Amniotic stem cell (primary cell): ENCODE measurements around the gene ARMC6.
"Not testable (repeated sequence)": the region's sequence is repeated elsewhere in the genome, so short reads cannot be mapped to it uniquely, and the experiment has no call there.

Source experiments
- DNase-seq: peaks from one replicate; lab custom pipeline; 2025; lab: John Stamatoyannopoulos, UW

Gene ARMC6

DNA sequence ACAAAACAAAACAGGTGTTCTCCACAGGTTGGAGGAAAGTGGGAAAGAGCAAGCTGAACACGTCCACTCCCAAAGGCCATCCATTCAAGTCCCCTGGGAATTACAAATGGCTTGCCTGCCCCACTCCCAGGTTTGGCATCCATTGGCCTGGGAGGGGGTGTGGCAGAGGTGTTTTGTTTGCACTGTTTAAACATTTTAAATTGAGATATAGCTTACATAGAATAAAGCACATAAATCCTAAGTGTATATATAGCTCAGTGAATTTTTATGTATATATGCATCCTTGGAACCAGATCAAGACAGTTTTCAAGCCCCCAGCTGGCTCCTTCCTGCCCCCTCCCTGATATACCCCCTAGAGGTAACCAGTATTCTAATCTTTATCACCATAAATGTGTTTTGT lies 43.1 kb downstream of the ARMC6 start:
- no peak for DNase-seq

DNA sequence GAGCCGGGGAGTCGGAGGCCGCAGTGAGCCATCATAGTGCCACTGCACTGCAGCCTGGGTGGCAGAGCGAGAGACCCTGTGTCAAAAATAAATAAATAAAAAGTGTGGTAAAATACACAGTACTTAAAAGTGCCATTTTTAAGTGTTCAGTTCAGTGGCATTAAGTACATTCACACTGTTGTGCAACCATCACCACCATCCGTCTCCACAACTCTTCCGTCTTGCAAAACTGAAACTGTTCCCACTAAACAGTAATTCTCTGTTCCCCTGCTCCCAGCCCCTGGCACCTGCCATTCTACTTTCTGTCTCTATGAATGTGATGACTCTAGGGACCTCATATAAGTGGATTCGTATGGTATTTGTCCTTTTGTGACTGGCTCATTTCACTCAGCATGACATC lies 43.7 kb downstream of the ARMC6 start:
- DNase-seq = no peak

DNA sequence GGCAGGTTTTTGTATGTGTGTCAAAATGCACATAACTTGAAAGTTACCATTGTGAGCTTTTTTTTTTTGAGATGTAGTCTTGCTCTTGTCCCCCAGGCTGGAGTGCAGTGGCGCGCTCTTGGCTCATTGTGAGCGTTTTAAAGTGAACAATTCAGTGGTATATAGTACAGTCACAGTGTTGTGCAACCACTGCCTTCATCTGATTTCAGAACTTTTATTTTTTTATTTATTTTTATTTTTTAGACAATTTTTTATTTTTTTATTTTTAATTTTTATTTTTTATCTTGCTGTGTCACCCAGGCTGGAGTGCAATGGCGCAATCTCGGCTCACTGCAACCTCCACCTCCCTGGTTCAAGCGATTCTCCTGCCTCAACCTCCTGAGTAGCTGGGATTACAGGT lies 45.4 kb downstream of the ARMC6 start:
- no peak for DNase-seq

DNA sequence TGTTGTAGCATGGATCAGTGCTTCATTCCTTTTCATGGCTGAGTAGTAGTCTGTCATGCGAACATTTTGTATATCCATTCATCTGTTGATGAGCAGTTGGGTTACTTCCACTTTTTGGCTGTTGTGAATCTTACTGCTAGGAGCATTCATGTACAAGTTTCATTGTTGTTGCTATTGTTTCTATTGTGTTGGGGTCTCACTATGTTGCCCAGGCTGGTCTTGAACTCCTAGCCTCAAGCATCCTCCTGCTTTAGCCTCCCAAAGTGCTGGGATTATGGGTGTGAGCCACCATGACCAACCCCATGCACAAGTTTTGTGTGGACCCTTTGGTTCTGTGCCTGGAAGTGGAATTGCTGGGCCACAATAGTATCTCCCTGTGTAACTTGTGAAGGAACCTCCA lies 46.2 kb downstream of the ARMC6 start:
- no peak for DNase-seq

DNA sequence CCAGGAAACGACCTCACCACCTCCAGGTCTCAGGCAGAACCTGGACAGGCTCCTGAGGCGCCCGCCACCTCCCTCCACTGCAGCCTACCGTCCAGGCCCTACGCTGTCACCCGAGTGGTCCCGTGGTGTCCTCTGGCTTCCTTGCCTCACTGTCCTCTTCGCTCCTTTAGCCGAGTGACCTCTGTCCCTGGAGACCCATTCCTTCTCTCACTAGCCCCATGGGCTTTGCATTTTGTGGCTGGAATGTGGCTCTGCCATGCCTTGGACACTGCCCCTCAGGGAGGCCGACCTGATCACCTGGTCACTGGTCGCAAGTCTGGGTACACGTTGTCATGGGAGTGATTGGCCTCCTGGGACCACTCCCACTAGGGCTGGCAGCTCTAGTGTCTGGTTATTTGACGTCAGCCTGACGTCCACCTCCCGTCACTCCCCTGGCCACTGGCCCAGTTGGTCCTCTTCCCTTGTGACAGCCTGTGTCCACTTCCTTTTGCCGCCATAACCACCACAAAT lies 48.3 kb downstream of the ARMC6 start:
- no peak for DNase-seq

DNA sequence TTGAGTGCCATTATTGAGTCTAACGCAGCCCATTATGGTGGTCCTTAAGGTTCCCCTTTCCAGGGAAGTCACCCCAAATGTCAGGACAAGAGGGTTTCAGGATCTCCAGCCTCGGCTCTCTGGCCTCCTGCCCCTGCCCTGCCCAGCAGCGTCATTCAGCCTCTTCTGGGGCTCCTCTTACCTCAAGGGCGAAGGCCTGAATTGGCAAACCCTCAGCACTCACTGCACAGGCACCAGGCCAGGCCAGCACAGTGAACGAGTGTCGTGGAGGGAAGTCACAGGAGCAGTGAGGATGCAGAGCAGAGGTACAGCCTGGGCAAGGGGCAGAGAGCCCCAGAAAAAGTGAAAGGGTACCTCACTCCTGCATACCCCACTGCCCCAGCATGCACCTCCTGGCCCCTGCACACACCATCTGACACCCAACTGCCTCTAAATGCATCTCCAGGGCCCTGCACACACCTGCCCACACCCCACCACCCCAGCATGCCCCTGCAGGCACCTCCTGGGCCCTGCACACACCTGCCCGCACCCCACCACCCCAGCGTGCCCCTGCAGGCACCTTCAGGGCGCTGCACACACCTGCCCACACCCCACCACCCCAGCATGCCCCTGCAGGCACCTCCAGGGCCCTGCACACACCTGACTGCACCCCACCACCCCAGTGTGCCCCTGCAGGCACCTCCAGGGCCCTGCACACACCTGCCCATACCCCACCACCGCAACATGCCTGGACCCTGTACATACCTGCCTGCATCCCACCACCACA lies 50.2 kb downstream of the ARMC6 start:
- no peak for DNase-seq

DNA sequence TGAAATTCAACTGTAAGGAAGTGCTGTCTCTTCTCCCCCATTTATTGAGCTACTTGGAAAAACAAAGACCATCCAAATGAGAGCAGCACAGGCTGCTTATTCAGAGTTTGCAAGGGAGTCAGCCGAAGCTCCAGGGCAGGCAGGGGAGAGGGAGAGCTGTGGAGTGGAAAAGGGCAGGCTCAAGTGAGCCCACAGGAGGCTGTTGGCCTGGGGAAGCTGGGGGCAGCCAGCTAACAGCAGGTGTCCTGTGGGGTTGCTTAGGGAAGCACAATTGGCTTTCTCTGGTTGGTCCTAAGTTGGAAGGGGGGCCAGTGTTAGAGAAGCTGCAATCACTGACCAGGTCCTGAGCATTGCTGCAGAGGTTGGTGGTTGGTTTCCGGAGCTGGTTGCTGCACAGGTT lies 54.3 kb downstream of the ARMC6 start:
- DNase-seq = no peak

DNA sequence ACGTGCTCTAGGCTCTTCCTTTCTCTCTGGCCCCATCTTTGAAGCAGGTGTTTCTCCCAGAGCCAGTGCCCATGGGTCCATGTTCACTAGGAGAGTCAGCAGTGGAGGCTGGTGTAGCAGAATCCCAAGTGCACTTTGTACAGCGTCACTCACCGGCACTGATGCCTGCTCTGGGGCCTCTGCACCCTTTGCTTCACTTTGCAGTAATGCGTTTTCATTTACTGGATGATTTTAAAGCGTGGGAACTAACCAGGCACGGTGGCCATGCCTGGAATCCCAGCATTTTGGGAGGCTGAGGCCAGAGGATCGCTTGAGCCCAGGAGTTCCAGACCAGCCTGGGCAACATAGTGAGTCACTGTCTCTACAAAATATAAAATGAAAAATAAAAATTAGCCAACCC lies 61.1 kb downstream of the ARMC6 start:
- DNase-seq = no peak

DNA sequence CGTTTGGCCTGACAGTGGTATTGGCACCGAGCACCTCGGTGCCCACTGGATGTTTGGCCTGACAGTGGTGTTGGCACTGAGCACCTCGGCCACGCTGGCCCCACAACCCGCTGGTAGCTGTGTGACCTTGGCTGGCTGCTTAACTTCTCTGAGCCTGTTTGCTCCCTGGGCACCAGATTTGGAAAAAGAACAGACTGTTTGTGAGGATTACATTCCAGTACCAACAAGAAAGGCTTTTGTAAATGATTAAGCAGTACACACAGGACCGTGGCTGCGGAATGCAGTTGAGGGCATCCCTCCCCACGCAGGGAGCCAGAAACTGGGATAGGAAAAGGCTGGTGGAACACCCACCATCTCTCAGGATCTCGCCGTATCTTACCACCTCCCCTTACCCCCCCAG lies 62.3 kb downstream of the ARMC6 start:
- no peak for DNase-seq

DNA sequence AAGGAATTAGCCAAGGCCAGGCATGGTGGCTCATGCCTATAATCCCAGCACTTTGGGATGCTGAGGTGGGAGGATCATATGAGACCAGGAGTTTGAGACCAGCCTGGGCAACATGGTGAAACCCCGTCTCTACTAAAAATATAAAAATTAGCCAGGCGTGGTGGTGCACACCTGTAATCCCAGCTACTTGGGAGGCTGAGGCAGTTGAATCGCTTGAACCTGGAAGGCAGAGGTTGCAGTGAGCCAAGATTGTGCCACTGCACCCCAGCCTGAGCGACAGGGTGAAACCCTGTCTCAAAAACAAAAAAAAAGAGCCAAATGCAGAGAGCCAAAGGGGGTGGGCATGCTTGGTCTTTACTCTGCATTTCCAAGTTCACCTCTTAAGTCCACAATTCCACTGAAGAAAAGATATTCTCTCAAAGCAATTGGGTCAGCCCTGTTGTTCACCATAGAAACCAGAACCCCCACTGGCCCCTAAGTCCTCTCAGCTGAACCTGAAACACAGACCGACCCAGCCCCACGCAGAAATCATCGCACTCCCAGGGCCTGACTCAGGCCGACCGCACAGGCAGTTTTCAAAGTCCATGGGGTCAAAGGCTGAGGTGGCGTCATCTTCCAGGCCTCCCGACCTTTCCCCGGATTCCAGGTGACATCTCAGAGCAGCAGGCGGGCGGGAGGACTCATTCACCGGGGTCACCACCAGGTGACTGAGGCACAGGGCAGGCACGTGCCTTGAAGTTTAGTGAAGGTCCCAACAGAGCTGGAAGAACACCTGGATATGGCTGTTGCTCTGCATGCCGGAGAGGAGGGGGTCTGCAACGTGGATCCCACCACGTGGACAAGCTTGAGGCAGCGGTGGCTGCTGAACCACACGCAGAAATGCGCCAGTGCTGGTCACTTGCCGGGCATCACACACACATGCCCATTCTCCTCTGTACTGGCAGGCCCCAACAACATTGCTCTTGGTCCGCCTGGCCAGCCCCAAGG lies 63.5 kb downstream of the ARMC6 start:
- no peak for DNase-seq

DNA sequence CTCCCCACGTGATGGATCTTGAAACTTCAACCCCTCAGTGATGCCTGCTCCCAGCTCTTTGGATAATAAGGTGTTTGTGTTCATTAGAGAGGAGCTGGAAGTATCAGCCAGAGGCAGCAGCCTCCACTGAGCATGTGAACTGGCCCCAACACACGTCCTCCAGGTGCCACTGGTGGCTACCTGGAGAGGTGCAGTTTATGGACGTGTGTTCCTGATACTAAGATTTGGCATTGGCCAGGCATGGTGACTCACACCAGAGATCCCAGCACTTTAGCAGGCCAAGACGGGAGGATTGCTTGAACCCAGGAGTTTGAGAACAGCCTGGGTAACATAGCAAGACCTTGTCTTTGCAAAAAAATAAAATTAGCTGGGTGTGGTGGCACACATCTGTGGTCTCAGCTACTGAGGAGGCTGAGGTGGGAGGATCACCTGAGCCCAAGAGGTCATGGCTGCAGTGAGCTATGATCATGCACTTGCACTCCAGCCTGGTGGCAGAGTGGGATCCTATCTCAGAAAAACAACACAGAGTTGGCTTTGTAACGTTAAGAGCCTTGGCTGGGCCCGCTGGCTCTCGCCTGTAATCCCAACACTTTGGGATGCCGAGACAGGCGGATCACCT lies 64.8 kb downstream of the ARMC6 start:
- no peak for DNase-seq

DNA sequence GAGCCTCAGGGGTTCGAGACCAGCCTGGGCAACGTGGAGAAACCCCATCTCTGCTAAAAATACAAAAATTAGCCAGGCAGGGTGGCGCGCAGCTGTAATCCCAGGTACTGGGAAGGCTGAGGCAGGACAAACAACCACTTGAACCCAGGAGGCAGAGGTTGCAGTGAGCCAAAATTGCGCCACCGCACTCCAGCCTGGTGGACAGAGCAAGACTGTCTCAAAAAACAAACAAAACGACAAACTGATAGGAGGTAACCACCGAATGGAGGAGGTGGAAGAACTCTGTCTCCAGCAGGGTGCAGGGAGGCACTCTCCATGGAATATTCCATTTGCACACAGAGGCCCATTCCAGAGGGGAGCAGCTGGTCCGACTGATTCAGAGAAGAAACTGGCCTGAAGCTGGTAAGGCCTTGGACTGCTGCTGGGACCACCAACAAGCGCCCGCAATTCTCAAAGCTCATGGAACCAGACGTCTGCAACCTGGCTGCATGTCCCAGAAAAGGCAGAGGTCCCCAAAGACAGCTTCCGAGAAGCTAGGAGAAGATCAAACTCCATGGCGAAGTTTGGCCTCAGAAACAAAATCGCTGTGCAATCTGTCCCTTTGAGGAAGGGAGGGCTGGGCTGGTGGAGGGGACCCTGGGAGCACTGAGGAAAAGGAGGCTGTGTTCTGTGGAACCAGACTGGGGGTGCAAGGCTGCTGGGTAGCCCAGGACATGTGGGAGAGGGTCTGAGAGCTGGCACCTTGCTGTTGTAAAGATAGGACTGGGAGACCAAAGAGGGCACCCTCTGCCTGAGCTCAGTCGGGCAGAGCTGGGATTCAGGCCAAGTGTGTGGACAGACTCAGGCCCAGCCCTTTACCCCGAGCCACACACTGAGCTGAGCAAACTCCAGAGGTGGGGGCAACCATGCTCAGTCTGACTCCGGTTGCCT lies 65.6 kb downstream of the ARMC6 start:
- no peak for DNase-seq

DNA sequence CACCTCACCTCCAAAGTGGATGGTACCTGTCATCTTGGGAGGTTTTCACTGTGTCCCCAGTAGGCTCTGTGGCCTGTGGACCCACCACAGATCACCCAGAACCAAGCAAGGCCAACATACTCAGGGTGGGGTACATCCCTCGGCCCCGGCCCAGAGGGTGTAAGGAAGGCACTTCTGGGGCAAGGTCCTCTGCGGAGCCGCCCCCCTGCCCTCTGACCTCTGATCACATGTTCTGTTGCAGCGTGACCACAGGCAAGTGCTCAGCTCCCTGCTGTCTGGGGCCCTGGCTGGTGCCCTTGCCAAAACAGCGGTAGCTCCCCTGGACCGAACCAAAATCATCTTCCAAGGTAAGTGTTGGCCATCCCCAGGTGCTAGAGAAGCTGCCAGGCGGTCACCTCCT lies 68.1 kb downstream of the ARMC6 start:
- no peak for DNase-seq

DNA sequence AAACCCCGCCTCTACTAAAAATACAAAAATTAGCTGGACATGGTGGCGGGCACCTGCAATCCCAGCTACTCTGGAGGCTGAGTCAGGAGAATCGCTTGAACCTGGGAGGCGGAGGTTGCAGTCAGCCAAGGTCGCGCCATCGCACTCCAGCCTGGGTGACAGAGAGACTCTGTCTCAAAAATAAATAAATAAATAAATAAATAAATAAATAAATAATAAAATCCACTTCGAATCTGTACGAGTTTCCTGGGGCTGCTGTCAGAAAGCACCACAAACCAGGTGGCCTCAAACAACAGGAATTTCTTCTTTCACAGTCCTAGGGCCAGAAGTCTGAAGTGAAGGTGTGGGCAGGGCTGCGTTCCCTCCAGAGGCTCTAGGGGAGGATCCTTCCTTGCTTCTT lies 69.2 kb downstream of the ARMC6 start:
- DNase-seq = not testable (repeated sequence)

DNA sequence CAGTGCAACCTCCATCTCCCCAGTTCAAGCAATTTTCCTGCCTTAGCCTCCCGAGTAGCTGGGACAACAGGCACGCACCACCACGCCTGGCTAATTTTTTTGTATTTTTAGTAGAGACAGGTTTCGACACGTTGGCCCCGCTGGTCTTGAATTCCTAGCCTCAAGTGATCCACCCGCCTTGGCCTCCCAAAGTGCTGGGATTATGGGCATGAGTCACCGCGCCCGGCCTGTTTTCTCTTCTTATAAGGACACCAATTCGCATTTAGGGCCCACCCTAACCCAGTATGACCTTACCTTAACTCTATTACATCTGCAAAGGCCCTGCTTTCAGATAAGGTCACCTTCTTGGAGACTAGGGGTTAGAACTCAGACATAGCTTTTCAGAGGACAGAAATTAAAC lies 69.8 kb downstream of the ARMC6 start:
- no peak for DNase-seq

DNA sequence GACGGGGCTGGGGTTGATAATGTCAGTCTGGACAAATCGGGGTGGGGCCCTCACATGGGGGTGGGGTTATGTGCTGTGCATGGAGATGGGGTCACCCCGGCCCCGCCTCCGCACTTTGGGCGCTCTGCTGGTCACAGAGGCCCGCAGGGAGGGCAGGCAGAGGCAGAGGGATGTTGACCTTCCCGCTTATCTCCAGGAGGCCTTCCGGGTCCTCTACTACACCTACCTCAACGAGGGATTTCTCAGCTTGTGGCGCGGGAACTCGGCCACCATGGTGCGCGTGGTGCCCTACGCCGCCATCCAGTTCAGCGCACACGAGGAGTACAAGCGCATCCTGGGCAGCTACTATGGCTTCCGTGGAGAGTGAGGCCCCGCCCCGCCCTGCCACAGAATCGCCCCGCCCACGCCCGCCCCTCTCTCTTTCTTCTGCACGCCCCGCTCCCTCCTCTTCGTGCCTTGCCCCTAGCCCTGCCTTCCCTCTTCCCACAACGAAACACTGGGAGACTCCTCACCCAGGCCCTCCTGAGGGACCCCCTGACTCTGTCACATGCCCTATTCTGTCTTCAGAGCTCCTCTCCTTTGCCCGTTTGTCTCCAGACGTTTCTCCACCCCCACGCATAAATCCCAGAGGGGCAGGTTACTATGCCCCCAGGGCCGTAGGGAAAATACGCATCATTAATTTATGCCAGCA lies 72.1 kb downstream of the ARMC6 start:
- no peak for DNase-seq

DNA sequence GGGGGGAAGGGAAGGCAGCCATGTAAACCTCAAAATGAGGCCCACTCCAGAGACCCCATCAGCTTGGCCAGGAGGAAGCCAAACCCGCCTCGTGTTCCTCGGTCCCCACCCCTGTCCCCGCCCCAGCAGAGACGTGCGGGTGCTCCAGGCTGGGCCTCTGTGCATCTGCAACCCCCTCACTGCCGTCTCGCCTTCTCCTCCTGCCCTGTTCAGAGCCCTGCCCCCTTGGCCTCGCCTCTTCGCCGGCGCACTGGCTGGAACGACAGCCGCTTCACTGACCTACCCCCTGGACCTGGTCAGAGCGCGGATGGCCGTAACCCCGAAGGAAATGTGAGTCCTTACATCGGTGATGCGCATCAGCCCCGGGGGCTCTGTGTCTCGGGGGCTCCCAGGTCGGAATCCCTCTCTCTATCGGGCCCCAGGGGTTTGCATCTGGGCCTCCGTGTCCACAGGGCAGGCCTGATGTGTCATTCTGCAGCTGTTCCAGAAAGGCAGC lies 72.7 kb downstream of the ARMC6 start:
- no peak for DNase-seq

DNA sequence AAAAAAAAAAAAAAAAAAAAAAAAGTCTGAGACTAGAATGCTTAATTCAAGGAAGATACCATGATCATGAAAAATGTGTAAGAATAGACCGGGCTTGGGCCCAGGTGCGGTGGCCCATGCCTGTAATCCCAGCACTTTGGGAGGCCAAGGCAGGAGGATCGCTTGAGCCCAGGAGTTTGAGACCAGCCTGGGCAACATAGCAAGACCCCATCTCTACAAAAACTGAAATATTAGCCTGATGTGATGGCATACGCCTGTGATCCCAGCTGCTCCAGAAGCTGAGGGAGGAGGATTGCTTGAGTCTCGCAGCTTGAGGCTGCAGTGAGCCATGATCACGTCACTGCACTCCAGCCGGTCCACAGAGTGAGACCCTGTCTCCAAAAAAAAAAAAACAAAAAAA lies 73.5 kb downstream of the ARMC6 start:
- not testable (repeated sequence) for DNase-seq

DNA sequence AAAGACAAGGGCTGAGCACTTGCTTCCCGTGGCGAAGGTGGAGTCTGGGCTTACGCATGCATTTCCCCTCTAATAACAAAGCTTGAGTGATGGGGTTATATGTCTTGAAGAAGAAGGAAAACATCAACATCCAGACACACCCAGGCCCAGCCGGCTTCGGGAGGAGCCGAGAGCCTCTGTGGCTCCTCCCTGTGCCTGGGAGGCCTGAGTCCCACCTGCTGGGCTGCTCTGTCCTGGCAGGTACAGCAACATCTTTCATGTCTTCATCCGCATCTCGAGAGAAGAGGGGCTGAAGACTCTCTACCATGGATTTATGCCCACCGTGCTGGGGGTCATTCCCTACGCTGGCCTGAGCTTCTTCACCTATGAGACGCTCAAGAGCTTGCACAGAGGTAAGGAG lies 74.3 kb downstream of the ARMC6 start:
- no peak for DNase-seq
